DOHH2 (cell line): ENCODE measurements around the gene DHX32.
"Not testable (repeated sequence)": the region's sequence is repeated elsewhere in the genome, so short reads cannot be mapped to it uniquely, and the experiment has no call there.

Experiments used
- CTCF ChIP-seq: fragments of 200-600 bp; sonication (generic); IDR thresholded peaks from one replicate; pipeline ENCODE4 v1.5.1; 2014; ENCODE audit warnings: antibody characterized with exemption, mild to moderate bottlenecking, low read depth, low read length; ENCODE audit not compliant: poor library complexity, severe bottlenecking
- EZH2phosphoT487 ChIP-seq: fragments of 200-600 bp; sonication (generic); IDR thresholded peaks from 2 replicates; pipeline ENCODE4 v1.6.1; 2017; ENCODE audit warnings: borderline replicate concordance, mild to moderate bottlenecking, antibody characterized with exemption, low read length, moderate library complexity, mixed read lengths

DNA sequence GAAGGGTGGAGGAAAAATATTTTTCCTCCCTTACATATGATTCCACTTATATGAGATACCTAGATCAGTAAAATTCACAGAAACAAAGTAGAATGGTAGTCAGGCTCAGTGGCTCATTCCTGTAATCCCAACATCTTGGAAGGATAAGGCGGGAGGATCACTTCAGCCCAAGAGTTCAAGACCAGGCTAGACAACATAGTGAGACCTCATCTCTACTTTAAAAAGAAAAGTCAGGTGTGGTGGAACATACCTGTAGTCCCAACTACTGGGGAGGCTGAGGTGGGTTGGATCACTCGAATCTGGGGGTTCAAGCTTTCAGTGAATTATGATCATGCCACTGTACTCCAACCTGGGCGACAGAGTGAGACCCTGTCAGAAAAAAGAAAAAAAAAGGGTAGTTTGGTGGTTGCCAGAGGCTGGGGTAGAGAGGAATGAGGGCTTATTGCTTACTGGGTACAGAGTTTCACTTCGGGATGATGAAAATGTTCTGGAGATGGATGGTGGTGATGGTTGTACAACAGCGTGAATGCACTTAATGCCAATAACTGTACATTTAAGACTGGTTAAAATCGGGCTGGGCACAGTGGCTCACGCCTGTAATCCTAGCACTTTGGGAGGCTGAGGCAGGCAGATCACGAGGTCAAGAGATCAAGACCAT lies 36.7 kb upstream of the DHX32 start:
- TF ChIP-seq CTCF, EZH2phosphoT487: not testable (repeated sequence)
